IMR-90 (cell line): ENCODE data around the gene LRRC41. TPM values are rescaled to one million over a fixed set of nuclear protein-coding genes. Genes with fewer than 3 reads are reported as not detected.

Experiments
- polyA plus RNA-seq, 3 experiments: library from polyadenylated mRNA; depleted of rRNA; stranded (reverse); fragments of >200 nt; gene quantifications; 2 replicates each; pipeline ENCODE4 v1.2.3, GENCODE V29; 2012; ENCODE audit warnings: low replicate concordance in 1 of 3
- total RNA-seq: library from RNA; depleted of rRNA; stranded (reverse); fragments of >200 nt; gene quantifications from 2 replicates; pipeline ENCODE4 v1.2.3, GENCODE V29; 2012; rRNA removed

Gene LRRC41
- total and polyA plus RNA-seq, 2 of the 4 experiments (the other 2 are of a cell fraction): 67.6 to 83.2 TPM

Other genes starting within 250 kb of the LRRC41 start
- gene PIK3R3, start 171.0 kb downstream of the LRRC41 start, total RNA-seq: 9.9 and 14.7 TPM in 2 replicates
- 4.3 and 5.3 TPM in 2 replicates for gene PIK3R3, start 171.0 kb downstream of the LRRC41 start, polyA plus RNA-seq (2012; rRNA removed)
- gene TSPAN1, start 128.5 kb downstream of the LRRC41 start, total RNA-seq: 0.18 TPM in 1 of 2 replicates, not detected in the other
- gene TSPAN1, start 128.5 kb downstream of the LRRC41 start, polyA plus RNA-seq (2012; rRNA removed): 0.82 and 0.89 TPM in 2 replicates
- gene P3R3URF, start 127.1 kb downstream of the LRRC41 start, total RNA-seq: not detected in 2 replicates
- not detected in 2 replicates for gene P3R3URF, start 127.1 kb downstream of the LRRC41 start, polyA plus RNA-seq (2012; rRNA removed)
- gene POMGNT1, start 105.2 kb downstream of the LRRC41 start, total RNA-seq: 45.3 and 54.8 TPM in 2 replicates
- gene POMGNT1, start 105.2 kb downstream of the LRRC41 start, polyA plus RNA-seq (2012; rRNA removed): 65.3 and 65.8 TPM in 2 replicates
- 2.5 TPM in 2 replicates for gene LURAP1, start 100.3 kb downstream of the LRRC41 start, total RNA-seq
- gene LURAP1, start 100.3 kb downstream of the LRRC41 start, polyA plus RNA-seq (2012; rRNA removed): 2.5 and 2.9 TPM in 2 replicates
- gene RAD54L, start 55.9 kb downstream of the LRRC41 start, total RNA-seq: 4.7 and 4.8 TPM in 2 replicates
- 10.6 and 10.7 TPM in 2 replicates for gene RAD54L, start 55.9 kb downstream of the LRRC41 start, polyA plus RNA-seq (2012; rRNA removed)
- gene UQCRH, start 82 bp upstream of the LRRC41 start, total RNA-seq: 347 and 738 TPM in 2 replicates
- gene UQCRH, start 82 bp upstream of the LRRC41 start, polyA plus RNA-seq (2012; rRNA removed): 535 and 736 TPM in 2 replicates
- gene NSUN4, start 37.2 kb upstream of the LRRC41 start, total RNA-seq: 10.9 and 11.9 TPM in 2 replicates
- 11.6 and 13.0 TPM in 2 replicates for gene NSUN4, start 37.2 kb upstream of the LRRC41 start, polyA plus RNA-seq (2012; rRNA removed)
- gene FAAH, start 90.7 kb upstream of the LRRC41 start, total RNA-seq: under 0.01 TPM in 1 of 2 replicates, not detected in the other
- gene FAAH, start 90.7 kb upstream of the LRRC41 start, polyA plus RNA-seq (2012; rRNA removed): 0.19 and 0.29 TPM in 2 replicates
- not detected in 2 replicates for gene DMBX1, start 186.2 kb upstream of the LRRC41 start, total RNA-seq
- gene DMBX1, start 186.2 kb upstream of the LRRC41 start, polyA plus RNA-seq (2012; rRNA removed): not detected in 2 replicates
- not detected in 2 replicates for gene KNCN, start 248.0 kb upstream of the LRRC41 start, total RNA-seq
- not detected in 2 replicates for gene KNCN, start 248.0 kb upstream of the LRRC41 start, polyA plus RNA-seq (2012; rRNA removed)